H1 (cell line): Measurements from ENCODE around the gene CGREF1. TPM values are rescaled to one million over a fixed set of nuclear protein-coding genes. Genes with fewer than 3 reads are reported as not detected.
A peak's percentile ranks its signal among the peaks of the same experiment; 100 is the strongest.

ENCODE experiments used
- ASH2L ChIP-seq: fragments of 200-600, 300-600 bp; sonication (generic); IDR thresholded peaks from one replicate; pipeline ENCODE4 v1.7.1; 2017; ENCODE audit warnings: low read length
- CBX5 ChIP-seq: fragments of 300-800, 300-1000 bp; sonication (generic); IDR thresholded peaks from 2 replicates; pipeline ENCODE4 v1.7.1; 2016; ENCODE audit warnings: antibody characterized with exemption, low read length, low read depth
- CBX8 ChIP-seq: fragments of 300-800, 300-1000 bp; sonication (generic); IDR thresholded peaks from 2 replicates; pipeline ENCODE4 v1.7.1; 2016; ENCODE audit warnings: low read depth, low read length, borderline replicate concordance
- CEBPB ChIP-seq: IDR thresholded peaks from 2 replicates; pipeline ENCODE4 v1.6.1; 2012; ENCODE audit warnings: low read depth, low read length
- E2F6 ChIP-seq: IDR thresholded peaks from 2 replicates; pipeline ENCODE4 v1.6.1; 2012; ENCODE audit warnings: inconsistent platforms
- EZH2 ChIP-seq: fragments of 200-600 bp; sonication (generic); IDR thresholded peaks from 2 replicates; pipeline ENCODE4 v1.7.1; 2012; ENCODE audit warnings: low read depth, mild to moderate bottlenecking, moderate library complexity, low read length, inconsistent platforms; ENCODE audit not compliant: severe bottlenecking
- GABPA ChIP-seq: IDR thresholded peaks from 2 replicates; pipeline ENCODE4 v1.6.1; 2011; ENCODE audit warnings: mild to moderate bottlenecking, low read length, moderate library complexity, borderline replicate concordance; ENCODE audit not compliant: insufficient read depth
- JUN ChIP-seq: IDR thresholded peaks from 2 replicates; pipeline ENCODE4 v1.6.1; 2011; ENCODE audit warnings: low read depth, mild to moderate bottlenecking, improper control_type of control experiment, low read length
- KDM4A ChIP-seq: IDR thresholded peaks from one replicate; pipeline ENCODE4 v1.7.1; 2012; ENCODE audit warnings: low read depth, mild to moderate bottlenecking, moderate library complexity, low read length, inconsistent platforms; ENCODE audit not compliant: severe bottlenecking
- MAFK ChIP-seq: IDR thresholded peaks from 2 replicates; pipeline ENCODE4 v1.6.1; 2012; ENCODE audit warnings: low read depth, mild to moderate bottlenecking, improper control_type of control experiment, low read length
- NANOG ChIP-seq: IDR thresholded peaks from 2 replicates; pipeline ENCODE4 v1.6.1; 2011; ENCODE audit warnings: low read length, low read depth, mild to moderate bottlenecking, inconsistent platforms; ENCODE audit not compliant: insufficient read depth, poor library complexity, severe bottlenecking
- PHF8 ChIP-seq: fragments of 200-600 bp; sonication (generic); conservative IDR thresholded peaks from 2 replicates; pipeline ENCODE4 v1.7.1; 2012; ENCODE audit warnings: low read depth, mild to moderate bottlenecking, inconsistent platforms, low read length, moderate library complexity
- RFX5 ChIP-seq: IDR thresholded peaks from 2 replicates; pipeline ENCODE4 v1.6.1; 2011; ENCODE audit warnings: low read depth, low read length, improper control_type of control experiment, borderline replicate concordance
- RXRA ChIP-seq: IDR thresholded peaks from 2 replicates; pipeline ENCODE4 v1.6.1; 2011; ENCODE audit warnings: low read depth, mild to moderate bottlenecking, low read length, moderate library complexity; ENCODE audit not compliant: insufficient read depth
- SIN3A ChIP-seq, 2 experiments: IDR thresholded peaks in 1 of 2; conservative IDR thresholded peaks in 1 of 2; 2 replicates each; pipeline ENCODE4 v1.6.1; 2011 to 2012; ENCODE audit warnings: low read length in 2 of 2, improper control_type of control experiment in 1 of 2, low read depth in 1 of 2, mild to moderate bottlenecking in 1 of 2
- SP4 ChIP-seq: IDR thresholded peaks from 2 replicates; pipeline ENCODE4 v1.6.1; 2012; ENCODE audit warnings: low read length, inconsistent platforms
- SUZ12 ChIP-seq: fragments of 200-600 bp; sonication (generic); IDR thresholded peaks from 2 replicates; pipeline ENCODE4 v1.6.1; 2012; ENCODE audit warnings: mild to moderate bottlenecking, inconsistent platforms, low read length, moderate library complexity, mixed read lengths
- TCF12 ChIP-seq: IDR thresholded peaks from 2 replicates; pipeline ENCODE4 v1.6.1; 2011; ENCODE audit warnings: low read depth, mild to moderate bottlenecking, low read length
- TEAD4 ChIP-seq: IDR thresholded peaks from 2 replicates; pipeline ENCODE4 v1.6.1; 2012; ENCODE audit warnings: low read depth, low read length, inconsistent platforms, mixed read lengths
- USF2 ChIP-seq: IDR thresholded peaks from 2 replicates; pipeline ENCODE4 v1.6.1; 2011; ENCODE audit warnings: low read length, improper control_type of control experiment
- YY1 ChIP-seq: IDR thresholded peaks from 2 replicates; pipeline ENCODE4 v1.6.1; 2011; ENCODE audit warnings: low read depth, mild to moderate bottlenecking, low read length
- ZNF274 ChIP-seq: IDR thresholded peaks from 2 replicates; pipeline ENCODE4 v1.7.0; 2012; ENCODE audit warnings: low read length, borderline replicate concordance; ENCODE audit errors: extremely low read depth
- polyA plus RNA-seq, 7 experiments: library from polyadenylated mRNA; depleted of rRNA in 3 of 7; stranded (reverse) in 5 of 7; unstranded in 2 of 7; fragments of >200 nt in 5 of 7; fragments of 200-250 nt in 2 of 7; gene quantifications; 1 replicate in 5 of 7; 2 replicates in 1 of 7; 4 replicates in 1 of 7; pipeline versions ENCODE4 v1.2.1 to v1.2.3, GENCODE V29; 2011 to 2013; ENCODE audit warnings: missing spikeins in 2 of 7, mixed read lengths in 2 of 7
- total RNA-seq: library from RNA; stranded (reverse); fragmentation: NEBNext Ultra II Directional; extraction: Animal tissue kit (Norgen Biotek cat#: 25700); gene quantifications from 2 replicates; pipeline ENCODE4 v1.2.1, GENCODE V29; 2021

The CGREF1 gene
- total and polyA plus RNA-seq, 2 of the 8 experiments (the other 6 are each of a cell fraction or from before 2014, with no cell fraction given), result 2.5 to 3.4 TPM

GRCh38 chr2:27050996-27051901, 67.7 kb downstream of the CGREF1 start, which contains the start of gene AGBL5 (continued):
- peak; percentile 64 for TF ChIP-seq PHF8
- peak; percentile 88 for TF ChIP-seq E2F6
- TF ChIP-seq TEAD4, result peak; percentile 71
- no peak for TF ChIP-seq EZH2
- no peak for TF ChIP-seq CBX8
- no peak for TF ChIP-seq USF2
- TF ChIP-seq SIN3A (conservative IDR thresholded peaks at IDR 0.05 in 1 of 2, IDR thresholded peaks at IDR 0.05 in 1 of 2; ENCODE audit: low read depth in 1 of 2, low read length in 2 of 2), result peak in 1 of 2 experiments; percentile 86; a peak in 2 of 4 replicates
- no peak for TF ChIP-seq SUZ12
- peak; percentile 78 for TF ChIP-seq ASH2L
- no peak for TF ChIP-seq GABPA
- no peak for TF ChIP-seq NANOG
- 0 out of 2 replicates have a peak, but pooled peaks have one; percentile 41 for TF ChIP-seq TCF12
- peak; percentile 82 for TF ChIP-seq MAFK
- TF ChIP-seq KDM4A, result peak; percentile 68
- no peak for TF ChIP-seq CBX5
- TF ChIP-seq SP4, result peak; percentile 85; the same call in 1 of the 2 replicates
- no peak for TF ChIP-seq JUN
- TF ChIP-seq RFX5, result no peak
- TF ChIP-seq RXRA, result no peak
- no peak for TF ChIP-seq YY1
- TF ChIP-seq CEBPB, result peak; percentile 77
- no peak for TF ChIP-seq ZNF274
